ENCODE data around the gene MCTP1. TPM values are rescaled to one million over a fixed set of nuclear protein-coding genes. Genes with fewer than 3 reads are reported as not detected.

Gene MCTP1
- total and polyA plus RNA-seq, 2 of the 8 experiments (the other 6 are each of a cell fraction or from before 2014, with no cell fraction given) = 0.56 to 3.4 TPM

DNA sequence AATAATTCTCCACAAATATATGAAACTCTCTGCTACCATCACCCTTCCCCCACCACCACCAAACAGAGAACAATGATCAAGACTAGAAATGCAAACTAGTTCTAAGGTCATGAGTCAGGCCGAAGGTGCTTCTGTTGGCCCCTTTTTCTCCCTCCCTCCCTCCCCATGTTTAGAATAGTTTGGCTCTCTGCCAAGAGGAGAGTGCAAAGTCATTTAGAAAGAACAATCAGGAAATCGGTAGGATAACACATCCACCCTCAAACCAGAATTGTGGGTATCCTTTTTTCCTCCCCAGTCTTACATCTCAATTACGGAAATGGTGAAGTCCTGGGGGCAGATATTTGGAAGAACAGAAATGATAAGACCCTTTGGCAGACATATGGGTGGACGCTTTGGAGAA lies 496.4 kb downstream of the MCTP1 start:
- H3K4ac ChIP-seq (replicated peaks; ENCODE audit: insufficient read length, low read depth, low read length) = no peak overlapping the region
- TF ChIP-seq GABPA (IDR thresholded peaks at IDR 0.05; ENCODE audit: borderline replicate concordance, insufficient read depth, low read length) = no peak
- TF ChIP-seq BRCA1 (IDR thresholded peaks at IDR 0.05; ENCODE audit: low read depth, low read length) = no peak
- TF ChIP-seq KDM4A (IDR thresholded peaks at IDR 0.05; ENCODE audit: low read depth, low read length, severe bottlenecking) = no peak
- no peak for TF ChIP-seq KDM1A (IDR thresholded peaks at IDR 0.05; ENCODE audit: borderline replicate concordance, low read length)
- TF ChIP-seq CEBPB (IDR thresholded peaks at IDR 0.05; ENCODE audit: low read depth, low read length) = no peak
- TF ChIP-seq CBX8 (IDR thresholded peaks at IDR 0.05; ENCODE audit: borderline replicate concordance, low read depth, low read length) = no peak
- TF ChIP-seq SRF (IDR thresholded peaks at IDR 0.05; ENCODE audit: low read depth, low read length) = no peak
- TF ChIP-seq CBX5 (IDR thresholded peaks at IDR 0.05; ENCODE audit: low read depth, low read length) = no peak
- no peak for TF ChIP-seq JUN (IDR thresholded peaks at IDR 0.05; ENCODE audit: low read depth, low read length)
- TF ChIP-seq BACH1 (IDR thresholded peaks at IDR 0.05; ENCODE audit: low read length) = no peak
- TF ChIP-seq SP1 (IDR thresholded peaks at IDR 0.05; ENCODE audit: low read depth, low read length) = no peak
- no peaks in the 10 kb centered on the region for H3K9me3 ChIP-seq (ENCODE audit: insufficient read depth in 2 of 2, low read depth in 1 of 2, low read length in 1 of 2)
- ChIA-PET CTCF (ENCODE audit: partially characterized antibody) (interaction anchor here (1.8 kb wide), 1 partner anchor 50 kb away, joined by 6 read pairs; no protein-coding TSS in a partner anchor), POLR2A (ENCODE audit: partially characterized antibody) (no interaction called here)
- no peak overlapping the region for H3K27ac ChIP-seq (ENCODE audit: low read depth, low read length)
- no peak overlapping the region for H3K56ac ChIP-seq (replicated peaks; ENCODE audit: insufficient read length, low read depth, low read length)
- no peak overlapping the region for H2BK5ac ChIP-seq (ENCODE audit: low read depth, low read length)
- H2AK5ac ChIP-seq (ENCODE audit: low read depth, low read length) = no peak overlapping the region
- no peaks in the 10 kb centered on the region for H3K36me3 ChIP-seq (ENCODE audit: control insufficient read depth in 2 of 4, insufficient read depth in 4 of 4, low read length in 3 of 4)
- H4K20me1 ChIP-seq (replicated peaks in 1 of 2; ENCODE audit: control insufficient read depth in 1 of 2, insufficient read depth in 2 of 2, low read length in 2 of 2) = no peaks in the 10 kb centered on the region
- no peak overlapping the region for H3K23ac ChIP-seq (ENCODE audit: insufficient read length)
- H3K18ac ChIP-seq (ENCODE audit: extremely low read depth, low read length) = no peak overlapping the region
- no peak overlapping the region for H2BK120ac ChIP-seq (replicated peaks; ENCODE audit: low read depth, low read length)
- 83% methylated on average over 4 of the region's 4 CpGs; no CpG with 5 or more reads in 1 of the 2 experiments for WGBS, 2 experiments (ENCODE audit: extremely low coverage in 1 of 2, insufficient coverage in 1 of 2, insufficient read length in 1 of 2, insufficient replicate concordance in 2 of 2, low coverage in 1 of 2, low lambda C conversion rate in 2 of 2, missing lambda C conversion rate in 1 of 2)
- no peak overlapping the region for H4K8ac ChIP-seq (ENCODE audit: extremely low read depth, insufficient read depth, low read length)
- H3K4me1 ChIP-seq (replicated peaks in 1 of 4; ENCODE audit: control insufficient read depth in 3 of 4, insufficient read depth in 4 of 4, low read length in 3 of 4) = no peaks in the 10 kb centered on the region
- no peak overlapping the region for H3K14ac ChIP-seq (ENCODE audit: insufficient read length)
- no peaks in the 10 kb centered on the region for H3K23me2 ChIP-seq (ENCODE audit: low read depth, low read length)
- H4K91ac ChIP-seq (replicated peaks; ENCODE audit: insufficient read length, low read length) = no peak overlapping the region
- no peak overlapping the region for H2BK20ac ChIP-seq (ENCODE audit: low read length)
- no peaks in the 10 kb centered on the region for H3K79me1 ChIP-seq (ENCODE audit: low read depth, low read length)
- H2BK12ac ChIP-seq (ENCODE audit: low read depth, low read length) = no peak overlapping the region
- DNase-seq (ENCODE audit: low read depth in 1 of 2, low spot score in 2 of 2) (peak in 1 of 2 experiments; percentile 9), FAIRE-seq (no peak)
- H2AFZ ChIP-seq (ENCODE audit: low read length) = no peak overlapping the region
- no peak overlapping the region for H3K4me2 ChIP-seq (ENCODE audit: insufficient read depth in 1 of 2, low read depth in 2 of 2, low read length in 2 of 2)
- no peaks in the 10 kb centered on the region for H3K79me2 ChIP-seq (ENCODE audit: control insufficient read depth in 1 of 2, insufficient read depth in 2 of 2, low read length in 2 of 2)
- no peak overlapping the region for H3K4me3 ChIP-seq (ENCODE audit: extremely low read depth in 1 of 4, insufficient read depth in 2 of 4, low read depth in 3 of 4, low read length in 4 of 4)
- no peak overlapping the region for H2BK15ac ChIP-seq (ENCODE audit: low read length)
- H4K5ac ChIP-seq (ENCODE audit: insufficient read length, low read depth, low read length) = no peak overlapping the region
- no peaks in the 10 kb centered on the region for H3K27me3 ChIP-seq (replicated peaks in 1 of 4; ENCODE audit: control insufficient read depth in 3 of 4, extremely low read depth in 1 of 4, insufficient read depth in 3 of 4, low read length in 3 of 4)
- H3K9ac ChIP-seq (replicated peaks in 1 of 4; ENCODE audit: extremely low read depth in 1 of 4, low read depth in 3 of 4, low read length in 3 of 4) = no peak overlapping the region

All from H1 (cell line).